SK-N-SH treated with all-trans-retinoic acid at 6 μM for 48 hours (cell line): Measurements from ENCODE around the gene PRKCE.

ENCODE experiments used
- ARNTL ChIP-seq: fragments of 450-650 bp; formaldehyde crosslinking; IDR thresholded peaks from 2 replicates; pipeline ENCODE4 v1.5.0; 2020; ENCODE audit warnings: low read depth, mild to moderate bottlenecking, moderate library complexity, borderline replicate concordance
- PPARA ChIP-seq: fragments of 250-450 bp; sonication (Bioruptor Pico); IDR thresholded peaks from 2 replicates; pipeline ENCODE4 v1.5.0; 2020; ENCODE audit warnings: mild to moderate bottlenecking, borderline replicate concordance
- RARB ChIP-seq: fragments of 250-450 bp; sonication (Bioruptor Pico); IDR thresholded peaks from 2 replicates; pipeline ENCODE4 v1.8.0; 2021; ENCODE audit warnings: mild to moderate bottlenecking, moderate library complexity
- ZC3H10 ChIP-seq: fragments of 250-450 bp; sonication (Bioruptor Pico); IDR thresholded peaks from 2 replicates; pipeline ENCODE4 v1.5.1; 2021; ENCODE audit warnings: mild to moderate bottlenecking, moderate library complexity
- ZFP3 ChIP-seq: fragments of 250-450 bp; sonication (Bioruptor Pico); IDR thresholded peaks from 2 replicates; pipeline ENCODE4 v1.5.0; 2020; ENCODE audit warnings: mild to moderate bottlenecking, moderate library complexity
- ZFP30 ChIP-seq: fragments of 450-650 bp; formaldehyde crosslinking; IDR thresholded peaks from 2 replicates; pipeline ENCODE4 v1.5.0; 2022; ENCODE audit warnings: mild to moderate bottlenecking, moderate library complexity
- TF ChIP-seq, protein P1 (sequence below): fragments of 250-450 bp; sonication (Bioruptor Pico); IDR thresholded peaks from 2 replicates; pipeline ENCODE4 v1.5.1; 2020; ENCODE audit warnings: low read depth, mild to moderate bottlenecking, moderate library complexity
- TF ChIP-seq, protein P2 (sequence below): fragments of 250-450 bp; sonication (Bioruptor Pico); IDR thresholded peaks from 2 replicates; pipeline ENCODE4 v1.8.0; 2020; ENCODE audit warnings: mild to moderate bottlenecking, moderate library complexity, borderline replicate concordance
- TF ChIP-seq, protein P3 (sequence below): fragments of 250-450 bp; sonication (Bioruptor Pico); IDR thresholded peaks from 2 replicates; pipeline ENCODE4 v1.5.1; 2021; ENCODE audit warnings: mild to moderate bottlenecking, moderate library complexity

DNA sequence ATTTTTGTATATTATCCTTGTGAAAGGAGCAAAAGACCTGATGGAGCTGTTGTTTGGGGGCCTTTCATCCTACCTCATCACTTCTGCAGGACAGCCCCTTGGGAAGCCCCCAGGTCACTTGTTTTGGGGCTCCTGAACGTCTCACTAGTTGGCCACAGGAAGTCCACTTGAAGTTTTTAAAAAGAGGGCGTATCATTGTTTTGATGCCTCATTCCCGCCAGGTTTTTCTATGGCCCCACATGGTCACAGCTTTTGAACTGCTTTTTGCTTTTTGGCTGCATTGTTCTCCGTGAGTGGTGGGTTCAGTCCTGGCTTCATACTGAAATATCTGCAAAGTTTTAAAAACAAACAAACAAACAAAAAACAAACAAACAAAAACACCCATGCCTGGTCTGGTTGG is 216.3 kb downstream of the PRKCE start:
- TF ChIP-seq, protein P1, sequence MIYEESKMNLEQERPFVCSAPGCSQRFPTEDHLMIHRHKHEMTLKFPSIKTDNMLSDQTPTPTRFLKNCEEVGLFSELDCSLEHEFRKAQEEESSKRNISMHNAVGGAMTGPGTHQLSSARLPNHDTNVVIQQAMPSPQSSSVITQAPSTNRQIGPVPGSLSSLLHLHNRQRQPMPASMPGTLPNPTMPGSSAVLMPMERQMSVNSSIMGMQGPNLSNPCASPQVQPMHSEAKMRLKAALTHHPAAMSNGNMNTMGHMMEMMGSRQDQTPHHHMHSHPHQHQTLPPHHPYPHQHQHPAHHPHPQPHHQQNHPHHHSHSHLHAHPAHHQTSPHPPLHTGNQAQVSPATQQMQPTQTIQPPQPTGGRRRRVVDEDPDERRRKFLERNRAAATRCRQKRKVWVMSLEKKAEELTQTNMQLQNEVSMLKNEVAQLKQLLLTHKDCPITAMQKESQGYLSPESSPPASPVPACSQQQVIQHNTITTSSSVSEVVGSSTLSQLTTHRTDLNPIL (CRISPR knock-in tag): no peak
- TF ChIP-seq PPARA (CRISPR knock-in tag) (no peak), ZFP30 (CRISPR knock-in tag) (no peak), ZC3H10 (CRISPR knock-in tag) (no peak), ARNTL (CRISPR knock-in tag) (no peak), RARB (no peak), ZFP3 (CRISPR knock-in tag) (no peak)
- TF ChIP-seq, protein P2, sequence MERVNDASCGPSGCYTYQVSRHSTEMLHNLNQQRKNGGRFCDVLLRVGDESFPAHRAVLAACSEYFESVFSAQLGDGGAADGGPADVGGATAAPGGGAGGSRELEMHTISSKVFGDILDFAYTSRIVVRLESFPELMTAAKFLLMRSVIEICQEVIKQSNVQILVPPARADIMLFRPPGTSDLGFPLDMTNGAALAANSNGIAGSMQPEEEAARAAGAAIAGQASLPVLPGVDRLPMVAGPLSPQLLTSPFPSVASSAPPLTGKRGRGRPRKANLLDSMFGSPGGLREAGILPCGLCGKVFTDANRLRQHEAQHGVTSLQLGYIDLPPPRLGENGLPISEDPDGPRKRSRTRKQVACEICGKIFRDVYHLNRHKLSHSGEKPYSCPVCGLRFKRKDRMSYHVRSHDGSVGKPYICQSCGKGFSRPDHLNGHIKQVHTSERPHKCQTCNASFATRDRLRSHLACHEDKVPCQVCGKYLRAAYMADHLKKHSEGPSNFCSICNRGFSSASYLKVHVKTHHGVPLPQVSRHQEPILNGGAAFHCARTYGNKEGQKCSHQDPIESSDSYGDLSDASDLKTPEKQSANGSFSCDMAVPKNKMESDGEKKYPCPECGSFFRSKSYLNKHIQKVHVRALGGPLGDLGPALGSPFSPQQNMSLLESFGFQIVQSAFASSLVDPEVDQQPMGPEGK (CRISPR knock-in tag): no peak
- TF ChIP-seq, protein P3, sequence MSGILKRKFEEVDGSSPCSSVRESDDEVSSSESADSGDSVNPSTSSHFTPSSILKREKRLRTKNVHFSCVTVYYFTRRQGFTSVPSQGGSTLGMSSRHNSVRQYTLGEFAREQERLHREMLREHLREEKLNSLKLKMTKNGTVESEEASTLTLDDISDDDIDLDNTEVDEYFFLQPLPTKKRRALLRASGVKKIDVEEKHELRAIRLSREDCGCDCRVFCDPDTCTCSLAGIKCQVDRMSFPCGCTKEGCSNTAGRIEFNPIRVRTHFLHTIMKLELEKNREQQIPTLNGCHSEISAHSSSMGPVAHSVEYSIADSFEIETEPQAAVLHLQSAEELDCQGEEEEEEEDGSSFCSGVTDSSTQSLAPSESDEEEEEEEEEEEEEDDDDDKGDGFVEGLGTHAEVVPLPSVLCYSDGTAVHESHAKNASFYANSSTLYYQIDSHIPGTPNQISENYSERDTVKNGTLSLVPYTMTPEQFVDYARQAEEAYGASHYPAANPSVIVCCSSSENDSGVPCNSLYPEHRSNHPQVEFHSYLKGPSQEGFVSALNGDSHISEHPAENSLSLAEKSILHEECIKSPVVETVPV: no peak
